Neural progenitor cell (in vitro differentiated cells): ENCODE data around the gene ARHGAP42.

Source experiments
- EZH2phosphoT487 ChIP-seq: fragments of 200-600 bp; sonication (generic); IDR thresholded peaks from 2 replicates; pipeline ENCODE4 v1.6.1; 2017; ENCODE audit warnings: antibody characterized with exemption
- TF ChIP-seq, protein P1 (sequence below): fragments of 200-600 bp; sonication (generic); IDR thresholded peaks from 2 replicates; pipeline ENCODE4 v1.5.1; 2017; ENCODE audit warnings: antibody characterized with exemption, mild to moderate bottlenecking

GRCh38 chr11:100874203-100874602, 187.1 kb downstream of the ARHGAP42 start:
- TF ChIP-seq, protein P1, sequence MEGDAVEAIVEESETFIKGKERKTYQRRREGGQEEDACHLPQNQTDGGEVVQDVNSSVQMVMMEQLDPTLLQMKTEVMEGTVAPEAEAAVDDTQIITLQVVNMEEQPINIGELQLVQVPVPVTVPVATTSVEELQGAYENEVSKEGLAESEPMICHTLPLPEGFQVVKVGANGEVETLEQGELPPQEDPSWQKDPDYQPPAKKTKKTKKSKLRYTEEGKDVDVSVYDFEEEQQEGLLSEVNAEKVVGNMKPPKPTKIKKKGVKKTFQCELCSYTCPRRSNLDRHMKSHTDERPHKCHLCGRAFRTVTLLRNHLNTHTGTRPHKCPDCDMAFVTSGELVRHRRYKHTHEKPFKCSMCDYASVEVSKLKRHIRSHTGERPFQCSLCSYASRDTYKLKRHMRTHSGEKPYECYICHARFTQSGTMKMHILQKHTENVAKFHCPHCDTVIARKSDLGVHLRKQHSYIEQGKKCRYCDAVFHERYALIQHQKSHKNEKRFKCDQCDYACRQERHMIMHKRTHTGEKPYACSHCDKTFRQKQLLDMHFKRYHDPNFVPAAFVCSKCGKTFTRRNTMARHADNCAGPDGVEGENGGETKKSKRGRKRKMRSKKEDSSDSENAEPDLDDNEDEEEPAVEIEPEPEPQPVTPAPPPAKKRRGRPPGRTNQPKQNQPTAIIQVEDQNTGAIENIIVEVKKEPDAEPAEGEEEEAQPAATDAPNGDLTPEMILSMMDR: no peak
- no peak for TF ChIP-seq EZH2phosphoT487
